Neuron (in vitro differentiated cells): Measurements from ENCODE around the gene GSK3A.

Source experiments
- H2AFZ ChIP-seq: one replicate; pipeline ENCODE4 v1.6.1; 2013; ENCODE audit warnings: low read depth, mild to moderate bottlenecking, inconsistent platforms, low read length, moderate library complexity
- H3K27me3 ChIP-seq: one replicate; pipeline ENCODE4 v1.6.1; 2013; ENCODE audit warnings: low read length; ENCODE audit not compliant: insufficient read depth
- H3K36me3 ChIP-seq: one replicate; pipeline ENCODE4 v1.6.1; 2013; ENCODE audit warnings: low read length; ENCODE audit not compliant: insufficient read depth
- H3K4me1 ChIP-seq: one replicate; pipeline ENCODE4 v1.6.1; 2013; ENCODE audit warnings: low read length; ENCODE audit not compliant: insufficient read depth
- H3K4me3 ChIP-seq: 2 replicates; pipeline ENCODE4 v1.5.1; 2013; ENCODE audit warnings: mild to moderate bottlenecking, low read length, moderate library complexity
- H3K9me3 ChIP-seq: one replicate; pipeline ENCODE4 v1.6.1; 2013; ENCODE audit warnings: low read length

The GSK3A gene

DNA sequence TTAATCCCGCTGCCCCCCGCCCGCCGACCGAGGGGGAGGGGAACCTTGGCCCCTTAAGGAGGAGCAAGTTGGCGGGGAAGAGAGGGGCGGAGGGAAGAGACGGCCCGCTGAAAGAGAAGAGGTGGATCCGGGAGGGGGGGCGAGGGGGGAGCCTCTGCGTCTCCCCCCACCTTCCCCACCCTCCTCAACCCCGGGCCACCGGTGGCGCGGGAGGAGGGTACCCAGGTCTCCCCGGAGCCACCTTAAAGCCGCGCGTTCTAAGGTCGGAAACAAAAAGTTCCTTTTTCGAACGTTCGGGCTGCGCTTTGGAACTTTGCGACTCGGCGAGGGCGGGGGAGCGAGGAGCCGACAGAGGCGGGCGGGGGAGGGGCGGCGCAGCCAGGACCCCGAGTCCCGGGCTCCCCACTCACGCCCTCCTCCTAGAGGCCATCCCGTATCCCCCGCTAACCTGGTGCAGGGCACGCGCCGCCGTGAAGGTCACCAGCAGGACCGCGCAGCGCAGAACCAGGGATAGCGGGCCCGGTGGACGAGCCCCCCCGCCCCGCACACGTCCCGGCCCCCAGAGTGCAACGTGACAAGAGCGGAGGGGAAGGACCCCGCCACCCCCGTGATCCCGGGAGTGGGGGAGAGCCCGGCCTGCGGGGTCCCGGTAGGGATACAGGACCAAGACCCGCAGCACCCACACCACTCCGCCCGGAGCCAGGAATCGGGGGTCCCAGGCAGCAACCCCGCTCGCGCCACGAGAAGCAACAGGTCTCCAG, 11.9 kb upstream of the GSK3A start:
- no peaks in the 10 kb centered on the region for H3K9me3 ChIP-seq
- peaks cover 15% of the 10 kb centered on the region for H3K36me3 ChIP-seq
- peaks cover 32% of the 10 kb centered on the region for H3K4me1 ChIP-seq
- H3K27me3 ChIP-seq: no peaks in the 10 kb centered on the region
- peak overlapping the region; percentile 27 for H2AFZ ChIP-seq
- H3K4me3 ChIP-seq: peak overlapping the region; percentile 98

DNA sequence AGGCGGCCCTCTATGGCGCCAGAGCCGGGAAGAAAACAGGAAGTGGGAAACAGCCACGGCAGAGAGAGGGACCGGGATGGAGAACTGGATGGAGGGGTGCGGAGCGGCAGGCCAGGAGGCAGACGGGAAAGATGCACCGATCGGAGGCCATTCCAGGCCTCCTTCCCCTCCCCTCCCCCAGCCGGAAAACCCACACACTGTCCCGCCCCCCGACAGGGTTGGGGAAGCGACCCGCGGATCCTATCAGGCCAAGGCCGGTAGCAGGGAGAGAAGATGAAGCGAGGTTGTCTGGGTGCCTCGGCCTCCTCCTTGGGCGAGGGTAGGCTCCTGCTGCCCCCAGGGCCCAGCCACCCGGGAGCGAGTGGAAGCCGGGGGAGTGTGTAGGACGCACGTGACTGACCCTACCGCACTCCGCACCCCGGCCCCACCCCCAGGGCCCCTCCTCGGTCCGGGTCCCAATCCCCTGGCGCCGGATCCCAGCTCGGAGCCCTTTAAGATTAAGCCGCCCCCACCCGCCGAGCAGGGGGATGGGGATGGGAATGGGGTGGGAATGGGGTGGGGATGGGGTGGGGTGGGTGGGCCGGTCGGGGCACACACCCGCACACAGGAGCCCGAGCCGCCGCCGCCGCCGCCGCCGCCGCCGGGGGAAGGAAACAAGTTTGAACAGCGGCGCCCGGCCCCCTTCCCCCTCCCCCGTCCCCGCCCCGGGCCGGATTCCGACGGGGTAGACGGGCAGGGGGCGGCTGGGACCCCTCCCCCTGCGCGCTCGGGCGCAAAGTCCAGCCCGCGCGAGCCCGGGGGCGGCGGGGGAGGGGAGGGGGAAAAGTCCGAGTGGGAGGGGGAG, 11.1 kb upstream of the GSK3A start:
- Histone ChIP-seq H3K36me3 (peaks cover 15% of the 10 kb centered on the region), H2AFZ (no peak overlapping the region), H3K4me1 (peaks cover 32% of the 10 kb centered on the region), H3K4me3 (peak overlapping the region; percentile 98), H3K9me3 (no peaks in the 10 kb centered on the region), H3K27me3 (no peaks in the 10 kb centered on the region)

DNA sequence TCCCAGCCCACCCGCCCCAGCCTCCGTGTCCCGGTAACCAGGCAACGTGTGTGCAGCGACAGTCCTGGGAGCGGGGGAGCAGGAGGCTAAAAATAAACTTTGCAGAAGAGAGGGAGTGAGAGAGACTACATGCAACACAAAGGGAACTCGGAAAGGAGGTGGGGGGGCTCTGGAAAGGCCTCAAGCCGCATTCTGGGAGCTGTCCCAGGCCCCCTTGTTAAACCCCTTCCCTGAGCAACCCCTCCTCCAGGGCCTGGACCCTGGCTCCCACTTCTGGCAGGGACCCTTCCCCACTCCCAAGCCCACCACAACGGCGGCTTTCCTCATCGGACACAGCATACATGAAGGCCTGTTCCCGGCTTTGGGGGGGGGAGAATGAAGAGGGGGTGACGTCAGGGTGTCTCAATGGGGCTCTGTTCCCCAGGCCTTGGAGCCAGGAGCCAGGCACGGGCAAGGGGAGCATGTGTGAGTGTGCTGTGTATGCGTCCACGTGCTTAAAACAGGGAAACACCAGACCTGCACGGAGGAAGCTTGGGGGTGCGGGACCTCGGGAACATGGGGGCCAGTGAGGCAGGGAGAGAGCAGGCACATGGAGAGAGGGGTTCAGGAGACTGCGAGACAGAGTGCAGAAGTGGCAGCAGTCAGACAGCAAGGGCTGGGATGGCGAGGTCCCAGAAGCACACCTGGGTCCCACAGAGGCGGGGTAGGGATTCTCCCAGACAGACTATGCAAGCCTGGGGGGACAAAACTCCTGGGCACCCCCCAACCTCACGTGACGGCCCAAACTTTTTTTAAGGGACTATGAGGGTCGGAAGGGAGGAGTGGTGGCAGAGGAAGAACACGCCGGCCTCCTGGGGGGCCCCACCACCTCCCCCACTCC, 10.2 kb upstream of the GSK3A start:
- Histone ChIP-seq H3K9me3 (no peaks in the 10 kb centered on the region), H3K4me3 (peak overlapping the region; percentile 62), H3K27me3 (no peaks in the 10 kb centered on the region), H2AFZ (no peak overlapping the region), H3K36me3 (peaks cover 15% of the 10 kb centered on the region), H3K4me1 (peaks cover 32% of the 10 kb centered on the region)

DNA sequence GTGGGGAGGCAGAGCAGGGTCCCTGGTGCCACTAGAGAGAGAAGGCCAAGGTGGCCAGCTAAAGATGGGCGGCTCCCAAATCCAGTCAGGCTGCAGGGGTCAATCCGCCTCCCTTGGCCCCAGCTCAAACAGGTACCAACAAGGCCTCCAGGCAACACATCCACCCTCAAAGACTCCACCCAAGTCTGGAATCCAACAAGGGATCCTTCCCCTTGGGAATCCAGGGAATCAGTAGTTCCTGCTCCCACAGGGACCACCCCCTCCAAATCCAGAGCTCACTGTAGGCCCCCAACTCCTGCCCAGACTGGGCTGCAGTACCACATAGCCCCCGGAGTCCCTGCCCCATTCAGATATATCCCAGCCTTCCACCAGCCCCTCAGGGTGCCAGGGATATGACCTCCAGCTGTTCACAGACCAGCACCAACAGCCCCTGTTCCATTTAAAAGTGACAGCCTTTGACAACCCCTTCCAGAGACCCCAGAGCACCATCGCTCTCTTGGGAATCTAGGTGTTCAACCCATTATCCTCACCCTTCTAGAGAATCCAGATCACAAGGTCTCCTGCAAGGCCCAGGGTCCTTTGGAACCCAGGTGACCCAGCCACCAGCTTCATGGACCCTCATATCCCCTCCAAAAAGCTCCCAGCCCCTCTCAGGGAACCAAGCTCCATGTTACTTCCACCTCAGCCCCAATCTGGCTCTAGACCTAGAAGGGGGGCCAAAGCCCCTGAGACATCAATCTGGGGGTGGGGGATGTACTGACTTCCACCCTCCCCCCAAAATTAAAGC, 9.4 kb upstream of the GSK3A start:
- peaks cover 32% of the 10 kb centered on the region for H3K4me1 ChIP-seq
- no peak overlapping the region for H3K4me3 ChIP-seq
- peaks cover 19% of the 10 kb centered on the region for H3K36me3 ChIP-seq
- no peaks in the 10 kb centered on the region for H3K27me3 ChIP-seq
- H3K9me3 ChIP-seq: no peaks in the 10 kb centered on the region
- no peak overlapping the region for H2AFZ ChIP-seq

DNA sequence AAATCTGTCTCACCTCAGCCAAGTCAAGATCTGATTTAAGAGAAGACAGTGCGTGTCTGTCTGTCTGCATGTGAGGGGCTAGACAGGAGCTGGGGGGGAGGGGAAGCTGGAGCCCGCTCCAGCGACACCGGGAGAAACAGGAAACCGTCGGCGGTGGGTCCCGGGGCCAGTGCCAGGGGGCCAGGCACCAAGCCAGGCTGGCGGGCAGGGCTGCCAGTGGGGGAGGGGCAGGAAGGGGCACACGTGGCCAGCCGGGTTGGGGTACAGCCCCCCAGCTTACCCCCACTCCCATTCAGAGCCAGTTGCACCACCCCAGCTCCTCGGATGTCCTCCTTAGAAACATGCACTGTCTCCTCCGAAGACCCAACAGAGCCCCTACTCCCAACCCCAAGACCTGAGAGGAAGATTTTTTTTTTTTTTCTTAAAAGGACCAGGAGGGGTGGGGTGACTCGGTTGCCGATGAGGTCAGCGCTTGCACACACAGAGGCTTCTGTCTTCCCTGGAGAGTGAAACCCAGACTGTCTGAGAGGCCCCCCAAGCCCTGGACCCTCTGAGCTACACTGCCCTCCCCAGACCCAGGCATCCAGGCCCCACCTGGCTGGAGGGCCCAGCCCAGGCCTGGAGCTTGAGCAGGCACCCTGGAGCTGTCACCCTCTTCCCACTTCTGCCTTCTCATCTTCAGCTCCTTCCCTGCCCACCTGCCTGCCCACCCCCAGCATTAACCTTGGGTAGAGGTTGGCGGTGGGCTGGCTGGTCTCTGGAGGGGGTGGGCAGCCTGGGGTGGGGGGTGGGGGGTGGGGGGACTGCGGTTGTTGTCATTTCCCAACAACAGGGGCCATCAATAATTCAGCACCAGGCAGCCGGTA, 8.5 kb upstream of the GSK3A start:
- H3K4me1 ChIP-seq: peaks cover 25% of the 10 kb centered on the region
- no peaks in the 10 kb centered on the region for H3K27me3 ChIP-seq
- no peaks in the 10 kb centered on the region for H3K9me3 ChIP-seq
- no peak overlapping the region for H3K4me3 ChIP-seq
- no peak overlapping the region for H2AFZ ChIP-seq
- peaks cover 20% of the 10 kb centered on the region for H3K36me3 ChIP-seq

DNA sequence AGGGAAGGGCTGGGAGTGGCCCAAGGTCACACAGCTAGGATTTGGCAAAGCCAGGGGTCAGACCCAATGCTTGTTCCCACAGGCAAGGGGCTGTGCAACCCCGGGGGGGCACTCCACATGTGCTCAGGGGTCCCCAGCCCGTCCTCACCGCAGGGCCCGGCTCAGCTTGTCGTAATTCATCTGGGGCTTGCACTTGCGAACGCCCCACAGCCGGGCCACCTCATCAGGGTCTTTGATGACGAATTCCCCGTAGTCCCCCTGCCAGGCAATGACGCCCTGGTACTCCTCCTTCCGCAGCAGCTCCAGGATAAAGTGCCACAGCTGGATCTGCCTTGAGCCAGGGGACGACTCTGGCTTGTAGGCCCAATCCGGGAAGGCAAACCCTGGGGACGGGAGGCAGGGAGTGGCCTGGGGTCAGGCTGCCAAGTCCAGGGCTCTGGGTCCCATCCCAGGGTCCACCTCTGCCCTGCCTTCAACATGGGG, 7.8 kb upstream of the GSK3A start:
- H2AFZ ChIP-seq: no peak overlapping the region
- no peaks in the 10 kb centered on the region for H3K9me3 ChIP-seq
- peaks cover 20% of the 10 kb centered on the region for H3K4me1 ChIP-seq
- no peaks in the 10 kb centered on the region for H3K27me3 ChIP-seq
- H3K36me3 ChIP-seq: peaks cover 20% of the 10 kb centered on the region
- no peak overlapping the region for H3K4me3 ChIP-seq

DNA sequence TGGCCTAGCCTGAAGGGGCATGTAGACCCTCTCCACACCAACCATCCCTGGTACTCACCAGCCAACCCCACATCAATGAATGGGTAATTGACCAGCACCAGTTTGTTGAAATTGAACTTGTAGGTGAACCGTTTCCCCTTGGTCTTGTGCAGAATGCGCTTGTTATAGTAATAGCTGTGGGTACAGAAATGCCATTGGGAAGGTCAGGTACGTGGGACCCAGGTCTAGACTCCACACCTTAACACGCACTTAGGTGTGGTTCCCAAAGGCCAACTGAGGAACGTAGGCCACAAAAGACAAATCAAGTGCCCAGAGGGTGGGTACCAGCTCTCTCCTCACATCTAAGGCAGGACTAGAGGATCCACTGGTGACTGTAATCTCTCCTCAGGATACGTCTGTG, 7.4 kb upstream of the GSK3A start:
- H3K4me3 ChIP-seq: no peak overlapping the region
- H3K27me3 ChIP-seq: no peaks in the 10 kb centered on the region
- peaks cover 20% of the 10 kb centered on the region for H3K36me3 ChIP-seq
- H3K4me1 ChIP-seq: peaks cover 19% of the 10 kb centered on the region
- no peaks in the 10 kb centered on the region for H3K9me3 ChIP-seq
- H2AFZ ChIP-seq: no peak overlapping the region

DNA sequence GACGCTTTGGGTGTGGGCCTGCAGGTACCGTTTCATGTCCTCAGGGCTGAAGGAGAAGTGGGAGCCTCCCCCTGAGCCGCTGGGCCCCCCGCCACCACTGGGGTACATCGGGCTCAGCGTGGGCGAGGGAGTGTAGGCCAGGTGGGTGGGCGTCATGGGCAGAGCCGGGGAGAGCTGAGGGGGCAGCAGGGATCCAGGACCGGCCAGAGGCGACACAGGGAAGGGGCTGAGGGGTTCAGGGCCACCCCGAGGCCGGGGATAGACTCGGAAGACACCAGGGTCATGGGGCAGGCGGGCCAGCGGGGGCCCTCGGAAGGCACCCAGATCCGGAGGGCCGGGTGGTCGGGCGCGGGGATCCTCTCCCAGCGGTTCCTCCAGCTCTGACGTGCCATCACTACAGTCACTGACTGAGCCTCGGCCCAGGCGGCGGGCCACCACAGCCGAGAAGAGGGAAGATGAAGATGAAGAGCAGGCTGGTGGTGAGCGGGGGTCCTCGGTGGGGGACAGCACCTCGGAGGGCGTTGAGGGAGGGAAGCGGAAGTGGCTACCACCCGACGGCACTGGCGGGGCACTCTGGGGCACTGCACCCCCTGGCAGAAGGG, 6.8 kb upstream of the GSK3A start:
- Histone ChIP-seq H3K4me1 (peaks cover 19% of the 10 kb centered on the region), H3K36me3 (peaks cover 20% of the 10 kb centered on the region), H2AFZ (no peak overlapping the region), H3K27me3 (no peaks in the 10 kb centered on the region), H3K9me3 (no peaks in the 10 kb centered on the region), H3K4me3 (no peak overlapping the region)

DNA sequence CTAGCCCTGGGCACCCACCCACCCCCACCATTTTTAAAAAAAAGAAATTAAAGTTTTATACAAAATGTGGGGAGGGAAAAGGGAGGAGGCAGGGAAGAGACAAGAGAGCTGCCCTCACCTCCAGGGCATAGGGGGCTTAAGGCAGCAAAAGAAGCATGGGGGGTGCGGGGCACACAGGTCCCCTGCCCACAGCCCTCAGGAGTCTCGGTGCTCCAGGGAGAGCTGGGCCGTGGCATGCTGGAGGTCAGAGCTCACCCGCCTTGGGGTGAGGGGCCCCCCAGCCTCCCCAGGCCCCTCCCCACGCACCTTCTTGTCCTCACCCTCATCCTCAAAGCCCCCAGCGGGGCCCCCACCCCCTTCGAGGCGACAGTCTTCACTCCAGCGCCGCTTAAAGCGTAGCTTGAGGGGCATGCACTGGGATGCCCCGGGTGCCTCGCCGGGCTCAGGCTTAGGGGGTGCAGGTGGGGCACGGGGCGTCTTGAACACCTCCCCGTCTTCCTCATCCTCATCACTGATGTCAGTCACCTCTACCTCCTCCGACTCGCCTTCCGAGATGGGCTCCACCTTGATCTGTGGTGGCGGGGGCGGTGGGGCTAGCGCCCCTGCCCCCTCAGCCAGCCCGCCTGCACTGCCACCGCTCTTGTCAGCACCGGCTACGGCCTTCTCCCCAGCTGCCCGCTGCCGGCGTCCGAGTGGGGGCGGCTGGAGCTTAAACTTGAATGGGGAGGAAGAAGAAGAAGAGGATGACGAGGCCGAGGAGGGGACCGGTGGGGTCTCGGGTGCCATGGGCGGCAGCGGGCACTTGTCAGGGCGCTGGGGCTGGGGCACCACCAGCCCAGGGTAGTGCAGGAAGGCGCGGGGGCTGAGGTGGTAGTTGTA, 6.1 kb upstream of the GSK3A start:
- Histone ChIP-seq H3K9me3 (no peaks in the 10 kb centered on the region), H3K27me3 (no peaks in the 10 kb centered on the region), H3K36me3 (peaks cover 20% of the 10 kb centered on the region), H3K4me3 (no peak overlapping the region), H2AFZ (no peak overlapping the region), H3K4me1 (peaks cover 23% of the 10 kb centered on the region)

DNA sequence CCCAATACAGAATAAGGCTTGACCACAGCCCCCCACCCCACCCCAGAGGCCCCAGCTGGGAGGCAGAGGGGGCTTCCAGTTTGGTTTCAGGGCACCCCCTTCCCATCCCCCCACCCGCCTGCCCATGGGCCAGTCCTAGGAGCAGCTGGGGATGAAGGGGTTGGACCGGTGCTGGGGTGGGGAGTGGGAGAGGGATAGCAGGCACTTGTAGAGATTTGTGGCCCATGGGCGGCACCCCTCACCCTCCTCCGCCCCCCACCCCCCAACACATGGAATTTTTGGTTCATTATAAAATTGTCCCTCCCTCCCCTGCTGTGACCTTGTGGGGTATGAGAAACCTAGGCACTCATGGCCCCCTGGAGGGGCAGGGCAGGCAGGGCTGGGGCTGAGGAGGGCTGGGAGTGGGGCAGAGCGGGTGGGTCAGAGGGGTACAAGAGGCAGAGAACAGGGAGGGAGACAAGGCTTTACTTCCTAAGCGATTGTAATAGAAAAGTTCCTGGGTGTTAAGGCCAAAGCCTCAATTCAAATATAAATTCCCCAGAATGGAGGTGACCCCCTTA, 5.3 kb upstream of the GSK3A start:
- H3K27me3 ChIP-seq: no peaks in the 10 kb centered on the region
- H3K36me3 ChIP-seq: peaks cover 20% of the 10 kb centered on the region
- H3K4me3 ChIP-seq: no peak overlapping the region
- H2AFZ ChIP-seq: no peak overlapping the region
- no peaks in the 10 kb centered on the region for H3K9me3 ChIP-seq
- peaks cover 16% of the 10 kb centered on the region for H3K4me1 ChIP-seq
